Calu3 (cell line): ENCODE data around the gene MAOB. TPM values are rescaled to one million over a fixed set of nuclear protein-coding genes. Genes with fewer than 3 reads are reported as not detected.
A peak's percentile ranks its signal among the peaks of the same experiment; 100 is the strongest.

Source experiments
- BruUV-seq: library from RNA; stranded (reverse); fragments of 400-500 nt; replicated peaks from 2 replicates; lab custom pipeline; 2021; lab: Mats Ljungman, UMichigan
- CTCF ChIA-PET: fragments of 300-600 bp; sonication (Branson Sonifier 250); formaldehyde crosslinking; loops from one replicate; lab custom pipeline; 2022; ENCODE audit warnings: antibody characterized with exemption; lab: Charles Lee
- DNase-seq: peaks from one replicate; pipeline ENCODE4 v3.0.0; 2022
- H3K27ac Mint-ChIP-seq: one replicate; pipeline ENCODE4 v1.8.0; 2022; ENCODE audit warnings: mixed read lengths; ENCODE audit not compliant: unreplicated experiment
- H3K27me3 Mint-ChIP-seq: one replicate; pipeline ENCODE4 v1.8.0; 2022; ENCODE audit warnings: mixed read lengths; ENCODE audit not compliant: unreplicated experiment
- H3K36me3 Mint-ChIP-seq: one replicate; pipeline ENCODE4 v1.8.0; 2022; ENCODE audit warnings: mild to moderate bottlenecking, moderate library complexity, mixed read lengths; ENCODE audit not compliant: insufficient read depth, unreplicated experiment
- H3K4me1 Mint-ChIP-seq: one replicate; pipeline ENCODE4 v1.8.0; 2022; ENCODE audit warnings: mild to moderate bottlenecking, low read depth, mixed read lengths; ENCODE audit not compliant: unreplicated experiment
- H3K4me3 Mint-ChIP-seq: one replicate; pipeline ENCODE4 v1.8.0; 2022; ENCODE audit warnings: mild to moderate bottlenecking, low read depth, moderate library complexity, mixed read lengths; ENCODE audit not compliant: unreplicated experiment
- H3K9me3 Mint-ChIP-seq: one replicate; pipeline ENCODE4 v1.8.0; 2022; ENCODE audit warnings: low read depth, mixed read lengths; ENCODE audit not compliant: unreplicated experiment
- CTCF ChIP-seq: fragments of 200-600 bp; IDR thresholded peaks from one replicate; pipeline ENCODE4 v1.8.0; 2022; ENCODE audit warnings: antibody characterized with exemption; ENCODE audit not compliant: unreplicated experiment
- intact Hi-C: fragments of 100-400 bp; cut with micrococcal nuclease; formaldehyde crosslinking; loops from one replicate; pipeline ENCODE4 v1.10.0; 2022; ENCODE audit not compliant: unreplicated experiment
- total RNA-seq: library from RNA; stranded (reverse); gene quantifications from 2 replicates; pipeline ENCODE4 v1.2.3, GENCODE V29; 2022

Gene MAOB
- total RNA-seq, 1 experiment from 2014 or later = 56.8 TPM

GRCh38 chrX:43817444-43817843 lies 64.8 kb downstream of the MAOB start:
- H3K27me3 Mint-ChIP-seq = no peaks in the 10 kb centered on the region
- TF ChIP-seq CTCF = no peak
- intact Hi-C loops = no loop called here
- H3K9me3 Mint-ChIP-seq = no peaks in the 10 kb centered on the region
- BruUV-seq = no TSS peak
- no peak for DNase-seq
- H3K4me1 Mint-ChIP-seq = peaks cover 6% of the 10 kb centered on the region
- H3K27ac Mint-ChIP-seq = no peak overlapping the region
- H3K4me3 Mint-ChIP-seq = no peak overlapping the region
- CTCF ChIA-PET = no interaction called here
- no peaks in the 10 kb centered on the region for H3K36me3 Mint-ChIP-seq

- CTCF ChIA-PET = no interaction called here
- TF ChIP-seq CTCF = no peak
- no TSS peak for BruUV-seq
- H3K4me3 Mint-ChIP-seq = no peak overlapping the region
- no peak for DNase-seq
- no peaks in the 10 kb centered on the region for H3K27me3 Mint-ChIP-seq
- H3K27ac Mint-ChIP-seq = no peak overlapping the region
- no peaks in the 10 kb centered on the region for H3K9me3 Mint-ChIP-seq
- intact Hi-C loops = no loop called here
- no peaks in the 10 kb centered on the region for H3K36me3 Mint-ChIP-seq
- no peaks in the 10 kb centered on the region for H3K4me1 Mint-ChIP-seq
These were observed 67.0 kb downstream of the MAOB start for GRCh38 chrX:43815209-43815608.

GRCh38 chrX:43813898-43814297 lies 68.4 kb downstream of the MAOB start:
- no peaks in the 10 kb centered on the region for H3K36me3 Mint-ChIP-seq
- no peak overlapping the region for H3K27ac Mint-ChIP-seq
- DNase-seq = peak; percentile 40
- H3K27me3 Mint-ChIP-seq = no peaks in the 10 kb centered on the region
- no peaks in the 10 kb centered on the region for H3K4me1 Mint-ChIP-seq
- intact Hi-C loops = no loop called here
- H3K9me3 Mint-ChIP-seq = no peaks in the 10 kb centered on the region
- no peak overlapping the region for H3K4me3 Mint-ChIP-seq
- CTCF ChIA-PET = no interaction called here
- BruUV-seq = no TSS peak
- TF ChIP-seq CTCF = peak; percentile 17

GRCh38 chrX:43813319-43813718 lies 68.9 kb downstream of the MAOB start:
- Mint-ChIP-seq H3K9me3 (no peaks in the 10 kb centered on the region), H3K27me3 (no peaks in the 10 kb centered on the region), H3K36me3 (no peaks in the 10 kb centered on the region), H3K4me3 (no peak overlapping the region), H3K4me1 (no peaks in the 10 kb centered on the region), H3K27ac (no peak overlapping the region)
- intact Hi-C loops = no loop called here
- BruUV-seq = no TSS peak
- DNase-seq = no peak
- CTCF ChIA-PET = no interaction called here
- TF ChIP-seq CTCF = no peak
